ENCODE results near the gene SCMH1.

GRCh38 chr1:41169066-41169798, 72.9 kb downstream of the SCMH1 start:
- TF ChIP-seq CTCF (IDR thresholded peaks at IDR 0.05) (no peak), EP300 (IDR thresholded peaks at IDR 0.05) (no peak), POLR2A (IDR thresholded peaks at IDR 0.05) (no peak)

All from tibial nerve (tissue), 4 donors.